ENCODE measurements around the gene PRR15L.
"Not testable (repeated sequence)": the region's sequence is repeated elsewhere in the genome, so short reads cannot be mapped to it uniquely, and the experiment has no call there.

PRR15L gene

DNA sequence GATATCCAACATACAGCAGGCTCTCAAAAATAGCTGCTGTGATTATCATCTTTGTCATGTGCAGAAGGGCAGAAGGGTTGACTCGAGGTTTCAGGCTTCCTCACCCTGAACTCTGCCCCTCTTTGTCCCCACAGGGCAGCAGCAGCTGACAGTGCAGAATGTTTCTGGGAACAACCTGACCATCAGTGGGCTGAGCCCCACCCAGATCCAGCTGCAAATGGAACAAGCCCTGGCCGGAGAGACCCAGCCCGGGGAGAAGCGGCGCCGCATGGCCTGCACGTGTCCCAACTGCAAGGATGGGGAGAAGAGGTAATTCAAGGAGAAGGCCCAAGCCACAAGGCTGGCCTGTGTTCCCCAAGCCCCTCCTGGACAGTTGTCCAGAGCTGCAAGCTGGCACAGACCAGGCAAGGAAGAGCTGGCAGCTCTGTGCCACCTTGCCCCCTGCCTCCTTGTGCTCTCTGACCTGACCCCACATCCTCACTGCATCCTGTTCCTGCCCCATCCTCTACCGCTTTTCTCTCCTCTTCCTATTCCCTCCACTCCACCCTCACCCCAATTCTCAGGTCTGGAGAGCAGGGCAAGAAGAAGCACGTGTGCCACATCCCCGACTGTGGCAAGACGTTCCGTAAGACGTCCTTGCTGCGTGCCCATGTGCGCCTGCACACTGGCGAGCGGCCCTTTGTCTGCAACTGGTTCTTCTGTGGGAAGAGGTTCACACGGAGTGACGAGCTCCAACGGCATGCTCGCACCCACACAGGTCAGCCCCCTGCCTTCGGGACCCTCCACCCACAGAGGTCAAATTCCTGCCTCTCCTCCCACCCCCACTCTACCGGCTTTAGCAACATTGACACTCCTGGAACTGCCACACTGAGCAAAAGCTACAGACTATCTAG is 32.7 kb downstream of the PRR15L start:
- DNase-seq (ENCODE audit: insufficient read length), result no peak
- no peak for FAIRE-seq
- TF ChIP-seq TAF1 (IDR thresholded peaks at IDR 0.05; ENCODE audit: borderline replicate concordance, low read depth, low read length) (no peak), POLR2AphosphoS5 (IDR thresholded peaks at IDR 0.05; ENCODE audit: low read depth, low read length) (no peak), POLR2A (IDR thresholded peaks at IDR 0.05; ENCODE audit: low read depth, low read length) (no peak)

DNA sequence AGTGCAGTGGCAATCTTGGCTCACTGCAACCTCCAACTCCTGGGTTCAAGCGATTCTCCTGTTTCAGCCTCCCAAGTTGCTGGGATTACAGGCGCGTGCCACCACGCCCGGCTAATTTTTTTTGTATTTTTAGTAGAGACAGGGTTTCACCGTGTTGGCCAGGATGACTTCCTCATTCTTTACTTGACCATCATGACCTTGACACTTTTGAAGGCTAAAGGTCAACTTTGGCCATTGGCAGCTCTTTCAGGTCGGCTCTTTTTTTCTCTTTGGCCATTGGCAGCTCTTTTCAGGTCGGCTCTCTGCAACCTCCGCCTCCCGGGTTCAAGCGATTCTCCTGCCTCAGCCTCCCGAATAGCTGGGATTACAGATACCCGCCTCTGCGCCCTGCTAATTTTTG is 37.8 kb downstream of the PRR15L start:
- not testable (repeated sequence) for FAIRE-seq; DNase-seq (ENCODE audit: insufficient read length)

DNA sequence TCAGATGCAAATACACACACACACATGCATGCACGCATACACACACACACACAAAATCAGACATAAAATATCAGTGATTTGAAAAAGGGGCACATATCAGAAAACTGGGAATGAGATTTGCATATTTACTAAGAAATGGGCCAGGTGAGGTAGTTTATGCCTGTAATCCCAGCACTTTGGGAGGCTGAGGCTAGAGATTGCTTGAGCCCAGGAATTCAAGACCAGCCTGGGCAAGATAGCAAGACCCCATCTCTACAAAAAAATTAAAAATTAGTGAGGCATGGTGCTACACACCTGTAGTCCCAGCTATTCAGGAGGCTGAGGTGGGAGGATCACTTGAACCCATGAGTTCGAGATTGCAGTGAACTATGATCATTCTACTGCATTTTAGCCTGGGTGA is 38.7 kb downstream of the PRR15L start:
- FAIRE-seq (no peak), DNase-seq (ENCODE audit: insufficient read length) (no peak)
- TF ChIP-seq POLR2AphosphoS5 (IDR thresholded peaks at IDR 0.05; ENCODE audit: low read depth, low read length) (no peak), POLR2A (IDR thresholded peaks at IDR 0.05; ENCODE audit: low read depth, low read length) (no peak), TAF1 (IDR thresholded peaks at IDR 0.05; ENCODE audit: borderline replicate concordance, low read depth, low read length) (no peak)

DNA sequence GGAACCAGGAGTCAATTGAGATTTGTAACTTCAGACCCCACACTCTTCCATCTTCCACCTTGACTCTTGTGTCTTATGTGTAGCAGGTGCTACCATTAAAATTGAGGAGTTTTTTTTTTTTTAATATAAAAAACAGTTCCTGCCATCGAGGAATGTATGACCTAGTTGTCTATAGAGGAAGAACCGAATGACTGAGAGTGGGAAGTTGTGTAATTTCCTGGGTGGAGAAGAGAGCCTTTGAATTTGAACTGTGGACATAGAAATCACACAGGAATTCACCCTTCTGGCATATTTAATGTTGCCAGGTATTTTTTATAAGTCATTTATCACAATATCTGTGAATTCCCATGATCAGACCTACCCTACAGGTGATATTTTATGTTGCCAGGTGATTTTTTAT is 39.7 kb downstream of the PRR15L start:
- TF ChIP-seq TAF1 (IDR thresholded peaks at IDR 0.05; ENCODE audit: borderline replicate concordance, low read depth, low read length) (no peak), POLR2AphosphoS5 (IDR thresholded peaks at IDR 0.05; ENCODE audit: low read depth, low read length) (no peak), POLR2A (IDR thresholded peaks at IDR 0.05; ENCODE audit: low read depth, low read length) (no peak)
- FAIRE-seq (no peak), DNase-seq (ENCODE audit: insufficient read length) (no peak)

DNA sequence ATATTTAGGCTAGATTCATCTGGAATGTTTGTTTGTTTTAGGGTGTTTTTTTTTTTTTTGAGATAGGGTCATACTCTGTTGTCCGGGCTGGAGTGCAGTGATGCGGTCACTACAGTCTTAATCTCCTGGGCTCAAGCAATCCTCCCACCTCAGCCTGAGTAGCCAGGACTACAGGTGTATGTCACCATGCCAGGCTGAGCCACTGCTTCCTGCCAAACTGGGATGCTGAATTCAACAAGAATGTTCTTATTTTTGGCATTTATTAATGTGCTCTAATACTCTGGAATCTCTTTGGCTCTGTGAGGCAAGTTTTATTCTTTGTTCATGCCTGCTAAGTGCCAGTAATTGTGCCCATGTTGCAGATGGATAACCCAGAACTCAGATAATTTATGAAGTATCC is 40.1 kb downstream of the PRR15L start:
- TF ChIP-seq TAF1 (IDR thresholded peaks at IDR 0.05; ENCODE audit: borderline replicate concordance, low read depth, low read length) (no peak), POLR2A (IDR thresholded peaks at IDR 0.05; ENCODE audit: low read depth, low read length) (no peak), POLR2AphosphoS5 (IDR thresholded peaks at IDR 0.05; ENCODE audit: low read depth, low read length) (no peak)
- DNase-seq (ENCODE audit: insufficient read length) (no peak), FAIRE-seq (no peak)

DNA sequence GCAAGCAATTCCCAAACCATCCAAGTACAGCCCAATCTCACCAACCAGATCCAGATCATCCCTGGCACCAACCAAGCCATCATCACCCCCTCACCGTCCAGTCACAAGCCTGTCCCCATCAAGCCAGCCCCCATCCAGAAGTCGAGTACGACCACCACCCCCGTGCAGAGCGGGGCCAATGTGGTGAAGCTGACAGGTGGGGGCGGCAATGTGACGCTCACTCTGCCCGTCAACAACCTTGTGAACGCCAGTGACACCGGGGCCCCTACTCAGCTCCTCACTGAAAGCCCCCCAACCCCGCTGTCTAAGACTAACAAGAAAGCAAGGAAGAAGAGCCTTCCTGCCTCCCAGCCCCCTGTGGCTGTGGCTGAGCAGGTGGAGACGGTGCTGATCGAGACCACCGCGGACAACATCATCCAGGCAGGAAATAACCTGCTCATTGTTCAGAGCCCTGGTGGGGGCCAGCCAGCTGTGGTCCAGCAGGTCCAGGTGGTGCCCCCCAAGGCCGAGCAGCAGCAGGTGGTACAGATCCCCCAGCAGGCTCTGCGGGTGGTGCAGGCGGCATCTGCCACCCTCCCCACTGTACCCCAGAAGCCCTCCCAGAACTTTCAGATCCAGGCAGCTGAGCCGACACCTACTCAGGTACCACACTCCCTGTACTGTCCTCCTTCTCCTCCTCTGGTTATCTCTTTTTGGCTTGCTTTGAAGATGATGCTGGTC is 41.0 kb downstream of the PRR15L start:
- DNase-seq (ENCODE audit: insufficient read length) (no peak), FAIRE-seq (no peak)
- TF ChIP-seq POLR2A (IDR thresholded peaks at IDR 0.05; ENCODE audit: low read depth, low read length) (no peak), TAF1 (IDR thresholded peaks at IDR 0.05; ENCODE audit: borderline replicate concordance, low read depth, low read length) (no peak), POLR2AphosphoS5 (IDR thresholded peaks at IDR 0.05; ENCODE audit: low read depth, low read length) (no peak)

DNA sequence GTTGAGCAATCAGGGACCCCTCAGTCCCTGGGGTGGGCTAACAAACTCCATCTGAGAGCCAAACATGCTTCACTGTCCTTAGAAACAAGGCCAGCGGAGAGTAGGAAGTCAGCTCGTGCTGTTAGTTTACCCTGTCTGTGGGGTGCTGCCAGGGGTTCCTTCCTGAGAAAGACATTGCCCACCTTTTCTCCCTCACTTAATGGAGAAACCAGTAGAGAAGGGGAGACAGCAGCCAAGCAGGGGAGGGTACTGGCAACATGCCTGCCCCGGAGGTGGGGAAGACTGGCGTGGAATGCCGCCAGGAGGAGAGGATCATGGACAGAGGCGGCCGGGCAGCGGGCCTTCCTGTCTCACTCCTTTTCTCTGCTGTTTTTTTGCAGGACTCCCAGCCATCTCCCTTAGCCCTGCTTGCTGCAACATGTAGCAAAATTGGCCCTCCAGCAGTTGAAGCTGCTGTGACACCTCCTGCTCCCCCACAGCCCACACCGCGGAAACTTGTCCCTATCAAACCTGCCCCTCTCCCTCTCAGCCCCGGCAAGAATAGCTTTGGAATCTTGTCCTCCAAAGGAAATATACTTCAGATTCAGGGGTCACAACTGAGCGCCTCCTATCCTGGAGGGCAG is 41.8 kb downstream of the PRR15L start:
- no peak for DNase-seq (ENCODE audit: insufficient read length)
- FAIRE-seq, result no peak

DNA sequence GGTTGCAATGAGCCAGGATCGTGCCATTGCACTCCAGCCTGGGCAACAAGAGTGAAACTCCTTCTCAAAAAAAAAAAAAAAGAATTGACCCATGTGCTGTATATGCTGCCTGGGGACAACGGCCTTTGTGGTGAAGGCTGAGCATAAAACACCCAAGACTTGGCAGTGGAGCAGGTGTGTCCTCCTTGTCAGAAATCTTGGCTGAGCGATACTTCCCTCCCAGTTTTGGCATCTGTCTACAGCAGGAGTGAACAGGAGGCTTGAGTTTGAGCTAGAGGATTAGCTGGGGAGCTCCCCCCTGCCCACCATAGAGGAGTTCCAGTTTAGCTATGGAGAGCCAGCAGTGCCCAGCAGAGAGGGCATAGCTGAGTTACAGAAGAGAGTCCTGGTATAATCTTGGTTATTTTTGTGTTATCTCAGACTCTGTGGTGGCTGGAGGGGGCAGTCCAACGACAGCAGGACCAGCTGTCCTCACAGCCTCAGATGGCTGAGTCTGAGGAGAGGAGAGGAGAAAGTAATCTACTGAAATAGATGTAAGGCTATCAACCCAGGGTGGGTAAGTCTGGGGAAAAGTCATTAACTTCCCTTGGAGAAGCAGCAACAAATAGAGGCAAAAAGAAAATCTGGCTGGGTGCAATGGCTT is 43.3 kb downstream of the PRR15L start:
- no peak for FAIRE-seq
- TF ChIP-seq TAF1 (IDR thresholded peaks at IDR 0.05; ENCODE audit: borderline replicate concordance, low read depth, low read length) (no peak), POLR2AphosphoS5 (IDR thresholded peaks at IDR 0.05; ENCODE audit: low read depth, low read length) (no peak), POLR2A (IDR thresholded peaks at IDR 0.05; ENCODE audit: low read depth, low read length) (no peak)
- no peak for DNase-seq (ENCODE audit: insufficient read length)

More for the DNA sequence above, 41.8 kb downstream of the PRR15L start:
- TF ChIP-seq POLR2AphosphoS5 (IDR thresholded peaks at IDR 0.05; ENCODE audit: low read depth, low read length) (no peak), TAF1 (IDR thresholded peaks at IDR 0.05; ENCODE audit: borderline replicate concordance, low read depth, low read length) (no peak), POLR2A (IDR thresholded peaks at IDR 0.05; ENCODE audit: low read depth, low read length) (no peak)

DNA sequence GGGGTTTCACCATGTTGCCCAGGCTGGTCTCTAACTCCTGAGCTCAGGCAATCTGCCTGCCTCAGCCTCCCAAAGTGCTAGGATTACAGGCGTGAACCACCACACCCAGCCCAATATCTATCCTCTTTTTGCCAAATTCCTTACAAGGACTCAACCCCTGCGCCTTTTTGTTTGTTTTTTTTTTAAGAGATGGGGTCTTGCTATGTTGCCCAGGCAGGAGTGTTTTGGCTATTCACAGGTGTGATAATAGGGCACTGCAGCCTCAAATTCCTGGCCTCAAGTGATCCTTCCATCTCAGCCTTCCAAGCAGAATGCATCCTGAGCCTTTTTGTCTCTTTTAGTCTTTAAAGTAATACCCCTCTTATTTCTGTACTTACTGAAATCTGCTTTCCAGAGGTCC is 44.6 kb downstream of the PRR15L start:
- FAIRE-seq (no peak), DNase-seq (ENCODE audit: insufficient read length) (no peak)
- no peak for TF ChIP-seq POLR2A (IDR thresholded peaks at IDR 0.05; ENCODE audit: low read depth, low read length)
- TF ChIP-seq POLR2AphosphoS5 (IDR thresholded peaks at IDR 0.05; ENCODE audit: low read depth, low read length), result no peak
- no peak for TF ChIP-seq TAF1 (IDR thresholded peaks at IDR 0.05; ENCODE audit: borderline replicate concordance, low read depth, low read length)

DNA sequence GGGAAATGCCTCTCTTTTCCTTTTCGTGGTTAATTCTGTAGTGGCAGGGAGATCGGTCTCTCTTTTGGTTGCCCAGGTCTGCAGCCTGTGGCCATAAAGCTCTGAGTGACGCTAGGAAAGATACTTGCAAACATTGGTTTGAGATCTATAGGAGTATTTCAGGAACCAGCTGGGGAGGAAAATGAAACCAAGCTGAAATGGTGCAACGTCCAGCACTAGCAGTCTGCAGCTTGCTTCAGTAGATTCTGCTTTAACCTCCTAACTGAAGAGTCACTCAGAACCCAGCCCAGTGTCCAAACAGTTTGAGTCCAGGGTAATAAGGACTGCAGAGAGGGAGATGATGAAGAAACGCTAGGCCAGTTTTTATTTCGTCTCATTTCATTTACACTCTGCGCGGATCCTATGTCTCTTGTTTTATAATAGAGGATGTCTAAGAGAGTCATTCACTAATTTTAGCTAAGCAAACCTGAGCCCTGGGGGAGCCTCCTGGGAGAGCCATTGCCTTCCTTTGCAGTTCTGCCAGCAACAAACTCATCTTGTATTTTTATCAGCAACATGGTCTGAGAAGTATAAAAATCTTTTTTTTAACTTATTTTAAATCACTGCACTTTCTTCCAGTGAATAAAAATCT is 49.6 kb downstream of the PRR15L start:
- no peak for TF ChIP-seq POLR2A (IDR thresholded peaks at IDR 0.05; ENCODE audit: low read depth, low read length)
- no peak for TF ChIP-seq TAF1 (IDR thresholded peaks at IDR 0.05; ENCODE audit: borderline replicate concordance, low read depth, low read length)
- no peak for TF ChIP-seq POLR2AphosphoS5 (IDR thresholded peaks at IDR 0.05; ENCODE audit: low read depth, low read length)
- FAIRE-seq (no peak), DNase-seq (ENCODE audit: insufficient read length) (no peak)

DNA sequence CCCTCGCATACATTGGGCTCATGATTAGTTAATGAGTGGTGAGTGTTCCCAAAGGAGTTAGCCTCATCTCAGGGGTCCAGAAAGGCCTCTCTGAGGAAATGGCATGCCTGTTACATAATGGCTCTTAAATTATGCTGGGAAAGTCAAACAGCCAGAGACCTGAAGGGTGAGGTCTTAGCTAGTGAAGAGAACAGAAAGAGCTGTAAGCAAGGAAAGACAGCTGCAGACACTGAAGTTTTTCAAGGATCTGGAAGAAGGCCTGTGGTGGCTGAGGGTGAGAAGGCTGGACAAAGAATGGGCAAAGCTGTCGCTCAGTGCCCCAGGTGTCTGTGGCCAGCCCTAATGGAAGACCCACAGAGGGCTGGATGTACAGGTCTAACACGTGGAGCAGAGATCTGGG is 51.2 kb downstream of the PRR15L start:
- no peak for TF ChIP-seq TAF1 (IDR thresholded peaks at IDR 0.05; ENCODE audit: borderline replicate concordance, low read depth, low read length)
- TF ChIP-seq POLR2AphosphoS5 (IDR thresholded peaks at IDR 0.05; ENCODE audit: low read depth, low read length), result 0 out of 2 replicates have a peak, but pooled peaks have one; percentile 41
- no peak for TF ChIP-seq POLR2A (IDR thresholded peaks at IDR 0.05; ENCODE audit: low read depth, low read length)
- FAIRE-seq (no peak), DNase-seq (ENCODE audit: insufficient read length) (no peak)

Data from GM12892 (cell line).